OCI-LY3 (cell line): ENCODE results near the gene HAPLN2.

Source experiments
- H2AFZ ChIP-seq: fragments of 200-600, 300-600 bp; shearing (Covaris generic); 2 replicates; pipeline ENCODE4 v1.6.0; 2014; ENCODE audit warnings: antibody characterized with exemption, low read depth, low read length
- H3K27ac ChIP-seq: fragments of 200-600, 300-600 bp; sonication (generic); 2 replicates; pipeline ENCODE4 v1.5.1; 2014; ENCODE audit warnings: mild to moderate bottlenecking, low read length, moderate library complexity, mixed read lengths
- H3K27me3 ChIP-seq: fragments of 200-600, 300-600 bp; sonication (generic); 2 replicates; pipeline ENCODE4 v1.6.1; 2014; ENCODE audit warnings: low read depth, low read length, mixed read lengths
- H3K36me3 ChIP-seq: fragments of 200-600, 300-600 bp; sonication (generic); replicated peaks from 2 replicates; pipeline ENCODE3; 2014; ENCODE audit warnings: low read depth, low read length, mixed read lengths
- H3K4me1 ChIP-seq: fragments of 300-600, 200-600 bp; sonication (generic); 2 replicates; pipeline ENCODE4 v1.6.1; 2014; ENCODE audit warnings: low read length, mixed read lengths
- H3K4me2 ChIP-seq: fragments of 200-600, 300-600 bp; sonication (generic); 2 replicates; pipeline ENCODE4 v1.6.1; 2014; ENCODE audit warnings: low read length, mixed read lengths
- H3K4me3 ChIP-seq: fragments of 300-600, 200-600 bp; sonication (generic); 2 replicates; pipeline ENCODE4 v1.5.1; 2014; ENCODE audit warnings: antibody characterized with exemption, mild to moderate bottlenecking, low read length, moderate library complexity
- H3K79me2 ChIP-seq: fragments of 300-600, 200-600 bp; shearing (Covaris generic); 2 replicates; pipeline ENCODE4 v1.6.1; 2014; ENCODE audit warnings: mild to moderate bottlenecking, low read length, mixed read lengths
- H3K9ac ChIP-seq: fragments of 300-600, 200-600 bp; shearing (Covaris generic); 2 replicates; pipeline ENCODE4 v1.6.0; 2014; ENCODE audit warnings: mild to moderate bottlenecking, low read length, moderate library complexity
- H3K9me3 ChIP-seq: fragments of 200-600, 300-600 bp; shearing (Covaris generic); 2 replicates; pipeline ENCODE4 v1.6.1; 2014; ENCODE audit warnings: low read length, mixed read lengths; ENCODE audit not compliant: insufficient read depth
- H4K20me1 ChIP-seq: fragments of 200-600, 300-600 bp; sonication (generic); 2 replicates; pipeline ENCODE4 v1.6.1; 2016; ENCODE audit warnings: low read length, mixed read lengths; ENCODE audit not compliant: insufficient read depth
- EZH2phosphoT487 ChIP-seq: fragments of 200-600 bp; shearing (Covaris generic); IDR thresholded peaks from 2 replicates; pipeline ENCODE4 v1.6.1; 2018; ENCODE audit warnings: antibody characterized with exemption, mixed run types, low read depth
- TF ChIP-seq, protein P1 (sequence below): fragments of 200-600, 300-600 bp; sonication (generic); IDR thresholded peaks from 2 replicates; pipeline ENCODE4 v1.5.1; 2014; ENCODE audit warnings: antibody characterized with exemption, low read length, low read depth

HAPLN2 gene

DNA sequence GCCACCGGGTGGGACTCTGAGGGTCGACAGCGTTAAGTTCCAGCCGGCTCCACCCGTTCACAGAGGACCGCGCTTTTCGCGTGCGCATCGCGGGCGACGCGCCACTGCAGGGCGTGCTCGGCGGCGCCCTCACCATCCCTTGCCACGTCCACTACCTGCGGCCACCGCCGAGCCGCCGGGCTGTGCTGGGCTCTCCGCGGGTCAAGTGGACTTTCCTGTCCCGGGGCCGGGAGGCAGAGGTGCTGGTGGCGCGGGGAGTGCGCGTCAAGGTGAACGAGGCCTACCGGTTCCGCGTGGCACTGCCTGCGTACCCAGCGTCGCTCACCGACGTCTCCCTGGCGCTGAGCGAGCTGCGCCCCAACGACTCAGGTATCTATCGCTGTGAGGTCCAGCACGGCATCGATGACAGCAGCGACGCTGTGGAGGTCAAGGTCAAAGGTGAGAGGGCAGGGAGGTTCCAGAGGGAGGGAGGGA lies 27.6 kb downstream of the HAPLN2 start:
- Histone ChIP-seq H3K9ac (no peak overlapping the region), H4K20me1 (peaks cover 11% of the 10 kb centered on the region; the same call in 1 of the 2 replicates), H3K27me3 (peaks cover 51% of the 10 kb centered on the region), H3K27ac (no peak overlapping the region), H3K79me2 (no peaks in the 10 kb centered on the region), H3K36me3 (no peaks in the 10 kb centered on the region), H3K4me3 (no peak overlapping the region), H3K9me3 (no peaks in the 10 kb centered on the region), H3K4me1 (no peaks in the 10 kb centered on the region), H2AFZ (no peak overlapping the region), H3K4me2 (no peak overlapping the region)
- no peak for TF ChIP-seq EZH2phosphoT487
- TF ChIP-seq, protein P1, sequence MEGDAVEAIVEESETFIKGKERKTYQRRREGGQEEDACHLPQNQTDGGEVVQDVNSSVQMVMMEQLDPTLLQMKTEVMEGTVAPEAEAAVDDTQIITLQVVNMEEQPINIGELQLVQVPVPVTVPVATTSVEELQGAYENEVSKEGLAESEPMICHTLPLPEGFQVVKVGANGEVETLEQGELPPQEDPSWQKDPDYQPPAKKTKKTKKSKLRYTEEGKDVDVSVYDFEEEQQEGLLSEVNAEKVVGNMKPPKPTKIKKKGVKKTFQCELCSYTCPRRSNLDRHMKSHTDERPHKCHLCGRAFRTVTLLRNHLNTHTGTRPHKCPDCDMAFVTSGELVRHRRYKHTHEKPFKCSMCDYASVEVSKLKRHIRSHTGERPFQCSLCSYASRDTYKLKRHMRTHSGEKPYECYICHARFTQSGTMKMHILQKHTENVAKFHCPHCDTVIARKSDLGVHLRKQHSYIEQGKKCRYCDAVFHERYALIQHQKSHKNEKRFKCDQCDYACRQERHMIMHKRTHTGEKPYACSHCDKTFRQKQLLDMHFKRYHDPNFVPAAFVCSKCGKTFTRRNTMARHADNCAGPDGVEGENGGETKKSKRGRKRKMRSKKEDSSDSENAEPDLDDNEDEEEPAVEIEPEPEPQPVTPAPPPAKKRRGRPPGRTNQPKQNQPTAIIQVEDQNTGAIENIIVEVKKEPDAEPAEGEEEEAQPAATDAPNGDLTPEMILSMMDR, result no peak

DNA sequence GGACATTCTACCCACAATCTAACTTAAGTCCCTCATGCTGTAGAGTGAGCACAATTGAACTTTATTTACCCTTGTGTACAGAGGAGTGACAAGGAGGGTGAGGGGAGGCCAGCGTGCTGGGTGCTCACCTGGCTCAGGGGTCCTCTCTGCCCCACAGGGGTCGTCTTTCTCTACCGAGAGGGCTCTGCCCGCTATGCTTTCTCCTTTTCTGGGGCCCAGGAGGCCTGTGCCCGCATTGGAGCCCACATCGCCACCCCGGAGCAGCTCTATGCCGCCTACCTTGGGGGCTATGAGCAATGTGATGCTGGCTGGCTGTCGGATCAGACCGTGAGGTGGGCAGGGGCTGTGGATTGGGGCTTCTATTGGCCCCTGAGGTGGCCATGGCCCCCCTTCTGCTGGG lies 28.1 kb downstream of the HAPLN2 start:
- Histone ChIP-seq H3K4me1 (no peaks in the 10 kb centered on the region), H2AFZ (no peak overlapping the region), H3K36me3 (no peaks in the 10 kb centered on the region), H3K9ac (no peak overlapping the region), H3K9me3 (no peaks in the 10 kb centered on the region), H3K4me3 (no peak overlapping the region), H3K79me2 (no peaks in the 10 kb centered on the region), H4K20me1 (peaks cover 17% of the 10 kb centered on the region; the same call in 1 of the 2 replicates), H3K27ac (no peak overlapping the region), H3K27me3 (peaks cover 55% of the 10 kb centered on the region), H3K4me2 (no peak overlapping the region)
- TF ChIP-seq, protein P1, result no peak
- no peak for TF ChIP-seq EZH2phosphoT487

DNA sequence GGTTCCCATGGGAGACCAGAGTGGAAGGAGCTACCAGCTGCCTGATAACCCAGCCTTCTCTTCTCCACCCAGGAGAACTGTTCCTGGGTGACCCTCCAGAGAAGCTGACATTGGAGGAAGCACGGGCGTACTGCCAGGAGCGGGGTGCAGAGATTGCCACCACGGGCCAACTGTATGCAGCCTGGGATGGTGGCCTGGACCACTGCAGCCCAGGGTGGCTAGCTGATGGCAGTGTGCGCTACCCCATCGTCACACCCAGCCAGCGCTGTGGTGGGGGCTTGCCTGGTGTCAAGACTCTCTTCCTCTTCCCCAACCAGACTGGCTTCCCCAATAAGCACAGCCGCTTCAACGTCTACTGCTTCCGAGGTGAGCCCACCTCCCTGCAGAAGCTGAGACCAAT lies 29.3 kb downstream of the HAPLN2 start:
- Histone ChIP-seq H3K36me3 (no peaks in the 10 kb centered on the region), H3K79me2 (no peaks in the 10 kb centered on the region), H3K4me2 (no peak overlapping the region), H3K9me3 (no peaks in the 10 kb centered on the region), H4K20me1 (peaks cover 19% of the 10 kb centered on the region; the same call in 1 of the 2 replicates), H2AFZ (no peak overlapping the region), H3K4me1 (no peaks in the 10 kb centered on the region), H3K27ac (no peak overlapping the region), H3K4me3 (no peak overlapping the region), H3K9ac (no peak overlapping the region), H3K27me3 (peaks cover 55% of the 10 kb centered on the region)
- TF ChIP-seq, protein P1, result no peak
- no peak for TF ChIP-seq EZH2phosphoT487

DNA sequence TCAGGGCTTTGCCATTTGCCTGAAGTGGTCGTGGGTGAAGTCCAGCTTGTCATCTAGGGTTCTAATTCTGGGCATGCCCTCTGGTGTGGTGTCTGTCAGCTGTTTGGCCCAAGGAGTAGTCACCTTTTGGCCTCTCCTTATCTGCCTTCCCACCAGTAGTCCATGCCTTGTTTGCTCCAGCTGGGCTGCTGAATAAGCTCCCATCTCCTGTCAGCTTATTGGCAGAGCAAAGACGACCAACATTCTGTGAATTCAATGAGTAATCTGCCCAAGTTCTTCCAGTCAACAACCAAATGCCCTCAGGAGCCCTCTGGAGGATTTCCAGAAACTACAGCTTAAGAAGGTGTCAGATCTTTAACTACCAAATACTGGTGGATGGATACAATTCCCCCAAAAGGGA lies 29.7 kb downstream of the HAPLN2 start:
- Histone ChIP-seq H3K27ac (no peak overlapping the region), H3K36me3 (no peaks in the 10 kb centered on the region), H3K4me2 (no peak overlapping the region), H3K9me3 (no peaks in the 10 kb centered on the region), H3K27me3 (peaks cover 60% of the 10 kb centered on the region), H3K4me1 (no peaks in the 10 kb centered on the region), H3K9ac (no peak overlapping the region), H3K79me2 (no peaks in the 10 kb centered on the region), H4K20me1 (peaks cover 19% of the 10 kb centered on the region; the same call in 1 of the 2 replicates), H3K4me3 (no peak overlapping the region), H2AFZ (no peak overlapping the region)
- TF ChIP-seq, protein P1, result no peak
- no peak for TF ChIP-seq EZH2phosphoT487
